HEK293T (cell line): ENCODE results near the gene PRXL2C.

Experiments used
- ARNT ChIP-seq: fragments of 450-650 bp; IDR thresholded peaks from 2 replicates; pipeline ENCODE4 v1.6.1; 2017; ENCODE audit warnings: mild to moderate bottlenecking
- BHLHE40 ChIP-seq: fragments of 450-650 bp; IDR thresholded peaks from 2 replicates; pipeline ENCODE4 v1.6.1; 2016; ENCODE audit warnings: mild to moderate bottlenecking, moderate library complexity, borderline replicate concordance
- CTBP1 ChIP-seq: fragments of 450-650 bp; IDR thresholded peaks from 2 replicates; pipeline ENCODE4 v1.6.1; 2016; ENCODE audit warnings: borderline replicate concordance
- ELF4 ChIP-seq: fragments of 450-650 bp; IDR thresholded peaks from 2 replicates; pipeline ENCODE4 v1.6.1; 2017; ENCODE audit warnings: antibody characterized with exemption
- FOXA1 ChIP-seq: fragments of 450-650 bp; IDR thresholded peaks from 2 replicates; pipeline ENCODE4 v1.6.1; 2016; ENCODE audit warnings: mild to moderate bottlenecking
- FOXK2 ChIP-seq: fragments of 450-650 bp; IDR thresholded peaks from 2 replicates; pipeline ENCODE4 v1.6.1; 2016; ENCODE audit warnings: mild to moderate bottlenecking
- FOXM1 ChIP-seq: fragments of 450-650 bp; IDR thresholded peaks from 2 replicates; pipeline ENCODE4 v1.6.1; 2017; ENCODE audit warnings: mild to moderate bottlenecking, borderline replicate concordance
- HDGF ChIP-seq: fragments of 450-650 bp; IDR thresholded peaks from 2 replicates; pipeline ENCODE4 v1.6.1; 2017; ENCODE audit warnings: antibody characterized with exemption, borderline replicate concordance
- LEF1 ChIP-seq: fragments of 450-650 bp; IDR thresholded peaks from 2 replicates; pipeline ENCODE4 v1.6.1; 2017; ENCODE audit warnings: mild to moderate bottlenecking, borderline replicate concordance
- NFRKB ChIP-seq: fragments of 450-650 bp; IDR thresholded peaks from 2 replicates; pipeline ENCODE4 v1.6.1; 2016; ENCODE audit warnings: mild to moderate bottlenecking, moderate library complexity
- SP1 ChIP-seq: fragments of 450-650 bp; IDR thresholded peaks from 2 replicates; pipeline ENCODE4 v1.6.1; 2017
- TARDBP ChIP-seq: fragments of 450-650 bp; IDR thresholded peaks from 2 replicates; pipeline ENCODE4 v1.6.1; 2016

DNA sequence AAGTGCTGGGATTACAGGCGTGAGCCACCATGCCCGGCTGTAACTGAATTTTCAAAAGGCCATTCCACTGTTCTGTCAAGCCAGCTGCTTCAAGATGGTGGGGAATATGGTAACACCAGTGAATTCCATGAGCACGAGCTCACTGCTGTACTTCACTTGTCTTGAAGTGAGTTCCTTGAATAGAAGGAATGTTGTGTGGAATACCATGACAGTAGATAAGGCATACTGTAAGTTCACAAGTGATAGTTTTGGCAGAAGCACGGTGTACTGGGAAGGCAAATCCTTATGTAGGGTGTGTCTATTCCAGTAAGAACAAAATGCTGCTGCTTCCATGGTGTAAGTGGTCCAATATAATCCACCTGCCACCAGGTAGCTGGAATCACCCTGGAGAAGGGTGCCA, 6.6 kb upstream of the PRXL2C start:
- TF ChIP-seq FOXA1 = no peak
- TF ChIP-seq ELF4 = no peak
- TF ChIP-seq CTBP1 = no peak
- TF ChIP-seq BHLHE40 = no peak
- no peak for TF ChIP-seq NFRKB
- TF ChIP-seq SP1 = no peak
- TF ChIP-seq FOXM1 = no peak
- TF ChIP-seq HDGF = no peak
- TF ChIP-seq FOXK2 = no peak
- no peak for TF ChIP-seq LEF1
- no peak for TF ChIP-seq ARNT
- no peak for TF ChIP-seq TARDBP
